GM18511 (cell line): ENCODE measurements around the gene NHLRC3.
"Not testable (repeated sequence)": the region's sequence is repeated elsewhere in the genome, so short reads cannot be mapped to it uniquely, and the experiment has no call there.

Experiments used
- ATAC-seq: cut with Tn5 transposase; IDR thresholded peaks from one replicate; pipeline ENCODE4 v1.9.1; 2021; ENCODE audit warnings: mild to moderate bottlenecking, moderate library complexity; ENCODE audit not compliant: unreplicated experiment

The NHLRC3 gene

DNA sequence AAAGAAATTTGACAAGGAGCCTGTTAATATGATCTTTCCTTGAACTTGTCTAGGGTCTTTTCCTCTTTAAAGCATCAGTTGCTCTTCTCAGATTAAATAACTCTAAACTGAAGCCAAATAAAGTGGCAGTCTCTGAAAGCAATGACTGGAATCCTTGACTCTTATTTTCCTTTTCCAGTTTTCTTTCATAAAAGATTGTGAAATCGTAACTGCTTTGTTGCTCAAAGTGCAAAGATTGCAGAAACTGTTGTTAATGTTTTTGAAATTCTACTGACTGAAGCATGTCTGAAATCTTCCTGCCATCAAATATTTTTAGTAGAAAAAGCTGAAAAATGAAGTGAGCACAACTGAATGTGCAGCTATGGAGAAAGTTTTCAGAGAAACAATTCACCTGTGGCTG is 1.9 kb downstream of the NHLRC3 start:
- ATAC-seq: no peak

DNA sequence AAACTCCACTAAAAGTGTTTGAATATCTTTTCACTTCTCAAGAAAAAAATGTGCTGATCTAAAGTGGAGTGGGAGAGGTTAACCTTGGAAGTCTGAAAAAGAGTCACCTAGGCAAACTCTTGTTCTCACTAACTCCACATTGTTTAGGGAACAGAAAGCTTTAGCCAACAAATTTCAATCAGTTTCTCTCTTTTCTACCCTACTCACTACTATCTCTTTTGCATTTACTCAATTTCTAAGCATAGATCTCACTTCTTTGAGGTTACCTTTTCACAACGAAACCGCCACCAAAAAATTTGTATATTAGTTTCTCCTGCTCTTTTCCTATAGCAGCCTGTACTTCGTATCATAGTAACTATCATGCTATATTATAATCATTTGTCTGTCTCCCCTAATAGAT is 6.3 kb downstream of the NHLRC3 start:
- ATAC-seq: peak; percentile 86

DNA sequence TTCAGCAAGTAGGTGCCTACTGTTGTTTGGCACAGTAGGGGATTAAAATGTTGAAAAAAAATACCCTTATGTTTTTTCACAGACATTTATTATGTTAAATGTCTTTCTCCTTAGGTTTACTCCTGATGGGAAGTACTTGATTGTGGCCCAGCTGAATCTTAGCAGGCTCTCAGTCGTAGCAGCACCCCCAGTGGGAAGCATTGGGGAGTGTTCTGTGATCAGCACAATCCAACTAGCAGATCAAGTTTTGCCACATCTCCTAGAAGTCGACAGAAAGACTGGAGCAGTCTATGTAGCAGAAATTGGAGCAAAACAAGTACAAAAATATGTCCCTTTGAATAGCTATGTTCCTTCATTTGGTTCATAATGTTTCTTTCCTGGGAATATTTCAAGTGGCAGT is 9.3 kb downstream of the NHLRC3 start:
- no peak for ATAC-seq

DNA sequence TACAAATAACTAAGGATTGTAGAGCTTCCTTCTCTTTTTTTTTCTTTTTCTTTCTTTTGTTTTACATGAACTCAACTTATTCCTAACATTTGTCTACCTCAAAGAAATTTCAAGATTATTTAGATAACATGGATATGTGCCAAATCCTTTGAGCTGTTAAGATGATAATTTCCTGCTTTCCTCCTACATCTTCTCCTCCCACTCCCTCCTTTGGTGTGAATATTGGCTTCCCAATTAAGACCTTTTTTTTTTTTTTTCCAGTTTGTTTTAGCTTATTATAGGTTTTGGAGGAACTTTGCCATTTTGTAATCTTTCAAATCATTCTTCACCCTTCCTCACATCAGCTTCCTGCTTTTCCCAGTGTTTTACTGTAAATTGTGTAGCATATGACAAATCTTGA is 10.6 kb downstream of the NHLRC3 start:
- no peak for ATAC-seq

DNA sequence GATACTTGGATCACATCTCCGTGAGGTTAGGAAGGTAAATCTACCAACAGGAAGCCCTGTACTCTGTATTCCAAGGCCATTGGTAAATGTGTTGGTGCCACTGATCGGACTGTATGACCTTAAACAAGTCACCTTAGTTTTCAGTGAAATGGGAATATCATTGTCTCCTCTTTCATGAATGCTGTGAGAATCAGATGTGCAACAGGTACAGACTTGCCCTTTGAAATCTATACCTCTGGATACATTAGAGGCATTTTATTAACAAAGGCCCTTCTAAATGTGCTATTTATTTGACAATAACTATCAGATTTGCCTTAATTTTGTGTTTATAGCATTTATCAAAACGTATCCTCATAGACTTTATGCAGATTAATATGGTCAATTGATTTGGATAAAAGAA is 11.0 kb downstream of the NHLRC3 start:
- ATAC-seq: no peak

DNA sequence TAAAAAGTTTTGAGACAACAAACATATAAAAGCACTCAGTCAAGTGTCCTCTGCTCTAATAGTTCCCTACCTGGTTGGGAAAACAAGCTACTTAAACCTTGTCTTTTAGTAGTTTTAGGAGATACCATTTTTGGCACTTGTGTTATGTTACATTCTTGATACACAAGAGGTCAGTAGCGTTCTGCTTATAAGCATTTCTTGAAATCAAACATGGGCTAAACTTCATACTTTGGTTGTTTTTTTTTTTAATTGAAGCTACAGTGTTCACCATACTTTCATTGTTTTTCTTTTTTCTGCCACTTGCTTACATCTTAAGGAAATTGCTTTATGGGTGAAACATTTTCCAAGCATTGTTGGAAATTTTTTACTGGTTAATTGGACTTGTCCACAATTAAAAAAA is 12.9 kb downstream of the NHLRC3 start:
- no peak for ATAC-seq

DNA sequence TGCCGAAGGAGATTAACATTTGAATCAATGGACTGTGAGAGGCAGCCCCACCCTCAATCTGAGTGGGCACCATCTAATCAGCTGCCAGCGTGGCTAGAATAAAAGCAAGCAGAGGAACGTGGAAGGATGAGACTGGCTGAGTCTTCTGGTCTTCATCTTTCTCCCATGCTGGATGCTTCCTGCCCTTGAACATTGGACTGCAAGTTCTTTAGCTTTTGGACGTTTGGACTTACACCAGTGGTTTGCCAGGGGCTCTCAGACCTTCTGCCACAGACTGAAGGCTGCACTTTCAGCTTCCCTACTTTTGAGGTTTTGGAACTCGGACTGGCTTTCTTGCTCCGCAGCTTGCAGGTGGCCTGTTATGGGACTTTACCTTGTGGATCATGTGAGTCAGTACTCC is 14.7 kb downstream of the NHLRC3 start:
- no peak for ATAC-seq

DNA sequence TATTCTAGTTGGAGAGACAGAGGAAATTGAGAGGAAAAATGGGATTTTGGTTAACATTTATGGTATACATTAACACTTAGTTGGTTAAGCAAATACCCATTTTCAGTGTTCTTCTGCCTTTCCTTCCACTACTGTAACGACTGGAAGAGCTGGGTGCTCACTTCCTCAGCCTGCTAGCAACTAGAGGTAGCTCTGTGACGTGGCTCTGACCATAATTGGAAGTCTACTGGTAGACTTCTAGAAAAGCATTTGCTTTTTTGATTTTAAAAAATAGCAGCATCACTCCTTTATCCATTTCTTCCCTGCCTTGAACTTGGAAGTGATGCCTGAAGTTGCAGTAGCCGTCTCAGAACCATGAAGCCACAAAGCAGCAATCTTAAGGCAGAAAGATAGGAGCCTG is 15.9 kb downstream of the NHLRC3 start:
- ATAC-seq: no peak

DNA sequence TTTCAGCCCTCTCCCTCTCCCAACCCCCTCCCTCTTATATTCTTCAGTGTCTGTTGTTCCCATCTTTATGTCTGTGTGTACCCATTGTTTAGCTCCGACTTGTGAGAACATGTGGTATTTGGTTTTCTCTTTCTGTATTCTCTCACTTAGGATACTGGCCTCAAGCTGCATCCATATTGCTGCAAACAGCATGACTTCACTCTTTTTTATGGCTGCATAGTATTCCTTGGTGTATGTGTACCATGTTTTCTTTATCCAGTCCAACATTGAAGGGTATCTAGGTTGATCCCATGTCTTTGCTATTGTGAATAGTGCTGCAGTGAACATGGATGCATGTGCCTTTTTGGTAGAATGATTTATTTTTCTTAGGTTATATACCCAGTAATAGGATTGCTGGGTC is 17.8 kb downstream of the NHLRC3 start:
- ATAC-seq: no peak

DNA sequence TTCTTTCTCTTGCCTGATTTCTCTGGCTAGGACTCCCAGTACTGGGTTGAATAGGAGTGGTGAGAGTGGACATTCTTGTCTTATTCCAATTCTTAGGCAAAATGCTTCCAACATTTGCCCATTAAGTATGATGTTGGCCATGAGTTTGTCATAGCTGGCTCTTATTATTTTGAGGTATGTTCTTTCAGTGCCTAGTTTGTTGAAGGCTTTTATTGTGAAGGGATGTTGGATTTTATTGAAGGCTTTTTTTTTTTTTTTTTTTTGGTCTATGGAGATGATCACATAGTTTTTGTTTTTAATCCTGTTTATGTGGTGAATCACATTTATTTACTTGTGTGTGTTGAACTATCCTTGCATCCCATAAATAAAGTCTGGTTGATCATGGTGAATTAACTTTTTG is 19.8 kb downstream of the NHLRC3 start:
- ATAC-seq: no peak

DNA sequence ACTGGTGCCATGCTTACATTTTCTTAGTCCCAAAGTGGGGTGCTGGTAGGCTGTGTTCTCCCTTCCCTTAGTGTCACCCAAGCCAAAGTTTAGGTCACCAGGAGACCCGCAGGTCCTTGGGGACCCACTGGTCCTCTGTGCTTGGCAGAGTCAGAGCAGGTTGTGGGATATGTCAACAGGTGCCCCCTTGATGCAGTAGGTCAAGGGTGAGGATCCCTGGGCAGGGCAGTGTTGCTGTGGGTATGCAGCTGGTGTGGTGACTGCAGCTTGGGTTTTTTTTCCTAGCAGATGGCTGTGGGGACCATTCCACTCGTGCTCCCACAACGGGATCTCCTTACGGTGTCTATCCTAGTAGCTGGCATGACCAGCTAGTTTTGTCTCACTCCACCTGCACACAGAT is 23.7 kb downstream of the NHLRC3 start:
- no peak for ATAC-seq

DNA sequence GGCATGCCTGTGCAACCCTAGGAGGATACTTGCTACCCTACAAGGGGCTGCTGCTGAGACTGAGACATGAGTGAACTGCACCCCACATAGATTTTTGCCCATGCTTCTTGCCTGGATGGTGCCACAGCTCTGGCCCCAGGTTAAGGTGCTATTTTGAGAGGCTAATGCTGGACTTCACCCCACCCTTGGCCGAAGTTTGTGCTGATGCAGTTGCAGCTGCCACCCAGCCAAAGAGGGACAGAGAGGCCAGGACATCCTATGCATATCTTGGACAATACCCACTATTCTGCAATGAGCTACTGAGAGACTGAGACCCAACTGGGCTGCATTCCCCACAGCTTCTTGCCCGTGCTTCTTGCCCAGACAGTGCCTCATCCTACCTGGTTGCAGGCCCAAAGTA is 34.6 kb downstream of the NHLRC3 start:
- no peak for ATAC-seq

DNA sequence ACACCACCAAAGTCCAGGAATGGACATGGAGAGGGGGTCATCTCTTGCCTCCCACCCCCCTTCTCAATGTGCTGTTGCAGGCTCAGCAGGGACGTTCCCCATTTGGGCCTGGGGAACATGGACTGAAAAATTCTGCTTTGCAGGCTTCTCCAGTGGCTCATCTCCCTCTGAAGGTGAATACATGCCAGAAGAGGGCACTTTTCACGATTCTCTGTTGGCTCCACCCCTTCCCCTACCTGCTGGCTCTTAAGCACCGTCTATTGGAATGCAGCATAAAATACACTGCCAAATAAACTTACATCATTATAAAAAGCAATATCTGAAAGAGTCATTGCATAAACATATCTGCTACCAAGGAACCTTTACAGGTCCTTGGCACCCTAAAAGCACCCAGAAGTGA is 35.7 kb downstream of the NHLRC3 start:
- no peak for ATAC-seq

DNA sequence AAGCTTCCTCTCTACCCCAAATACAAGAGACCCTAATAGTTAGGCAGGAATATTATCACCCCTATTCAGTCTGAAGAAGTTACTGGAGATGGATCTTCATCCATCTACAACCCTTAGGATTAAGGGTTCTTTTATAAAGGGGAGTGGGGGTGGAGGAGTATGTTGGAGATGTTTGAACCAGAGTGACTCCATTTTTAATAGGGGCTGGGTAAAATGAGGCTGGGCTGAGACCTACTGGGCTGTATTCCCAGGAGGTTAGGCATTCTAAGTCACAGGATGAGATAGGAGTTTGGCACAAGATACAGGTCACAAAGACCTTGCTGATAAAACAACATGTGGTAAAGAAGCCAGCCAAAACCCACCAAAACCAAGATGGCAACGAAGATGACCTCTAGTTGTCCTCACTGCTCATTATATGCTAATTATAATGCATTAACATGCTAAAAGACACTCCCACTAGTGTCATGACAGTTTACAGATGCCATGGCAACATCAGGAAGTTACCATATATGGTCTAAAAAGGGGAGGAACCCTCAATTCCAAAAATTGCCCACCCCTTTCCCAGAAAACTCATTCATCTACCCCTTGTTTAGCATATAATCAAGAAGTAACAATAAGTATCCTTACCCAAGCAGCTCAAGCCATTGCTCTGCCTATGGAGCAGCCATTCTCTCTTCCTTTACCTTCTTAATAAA is 48.1 kb downstream of the NHLRC3 start:
- ATAC-seq: not testable (repeated sequence)

DNA sequence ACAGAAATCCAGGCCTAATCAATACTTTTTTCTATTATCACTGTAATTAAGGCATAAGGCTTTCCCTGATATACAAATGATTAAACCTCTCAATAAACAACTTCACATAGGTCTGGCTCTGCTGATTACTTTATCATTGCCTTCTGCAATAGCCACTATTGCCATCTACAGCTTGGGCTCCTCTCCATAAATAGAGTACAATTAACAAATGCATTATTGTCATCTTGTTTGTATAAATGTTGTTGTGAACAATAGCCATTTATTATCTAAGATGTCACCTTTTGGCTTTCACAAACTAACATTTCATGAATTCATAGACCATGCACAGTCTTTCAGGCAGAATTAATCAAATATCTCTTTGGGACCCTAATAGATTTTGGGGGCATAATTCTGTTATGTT is 53.3 kb downstream of the NHLRC3 start:
- no peak for ATAC-seq

DNA sequence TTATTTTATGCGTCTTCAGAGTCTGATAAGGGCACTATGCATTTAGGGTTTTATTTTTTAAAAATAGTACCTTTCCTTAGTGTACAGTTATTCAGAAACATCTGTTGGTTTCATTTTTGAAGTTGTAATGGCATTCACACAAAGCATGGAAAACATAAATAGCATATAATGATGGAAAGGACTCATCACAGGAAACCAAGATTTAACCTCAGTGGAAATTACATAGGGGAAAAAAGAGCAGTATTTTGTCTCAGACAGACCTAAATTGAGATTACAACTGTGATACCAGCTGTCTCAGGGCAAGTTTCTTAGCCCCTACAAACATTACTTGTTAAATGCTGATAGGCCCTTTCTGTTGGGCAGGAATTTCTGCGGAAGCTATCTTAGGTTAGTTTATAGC is 57.2 kb downstream of the NHLRC3 start:
- peak; percentile 76 for ATAC-seq

DNA sequence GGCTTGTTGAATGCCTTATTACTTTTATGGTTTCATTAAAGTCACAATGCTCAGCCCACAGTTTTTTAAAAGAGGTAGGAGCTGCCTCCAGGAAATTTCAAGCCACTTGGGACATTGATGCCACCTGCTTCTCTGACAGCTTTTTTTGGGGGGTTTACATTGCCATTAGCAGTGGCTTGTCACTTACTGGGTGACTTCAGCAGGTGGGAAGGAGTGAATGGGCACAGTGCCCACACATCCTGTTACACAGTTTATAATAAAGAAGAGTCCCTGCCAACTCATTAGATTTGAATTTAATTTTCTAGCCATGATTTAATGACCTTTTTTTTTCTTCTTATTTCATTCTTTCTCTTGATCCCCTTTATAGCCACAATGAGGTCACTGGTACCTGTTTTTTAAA is 61.0 kb downstream of the NHLRC3 start:
- no peak for ATAC-seq
